GM10248 (cell line): Measurements from ENCODE around the gene GNLY.

ENCODE experiments used
- CTCF ChIA-PET: fragments of 300-600 bp; sonication (Branson Sonifier 250); formaldehyde crosslinking; extraction: SDS; loops from one replicate; lab custom pipeline; 2021; ENCODE audit warnings: antibody characterized with exemption; lab: Yijun Ruan, JAX
- POLR2A ChIA-PET: fragments of 350-650 bp; sonication (Branson Sonifier 250); formaldehyde crosslinking; extraction: SDS; loops from one replicate; lab custom pipeline; 2020; ENCODE audit warnings: antibody characterized with exemption; lab: Yijun Ruan, JAX
- DNase-seq: peaks from one replicate; pipeline ENCODE4 v3.0.0; 2012; ENCODE audit errors: extremely low spot score
- CTCF ChIP-seq: IDR thresholded peaks from 2 replicates; pipeline ENCODE4 v1.5.1; 2012; ENCODE audit warnings: mild to moderate bottlenecking, low read depth; ENCODE audit errors: extremely low read depth, missing control alignments, control extremely low read depth

Gene GNLY

GRCh38 chr2:85663594-85664565 is 30.3 kb upstream of the GNLY start:
- ChIA-PET CTCF (interaction anchor here (1.1 to 3.1 kb wide), 7 partner anchors 12 to 150 kb away, joined by 3 to 14 read pairs (median 4); no protein-coding TSS in a partner anchor), POLR2A (no interaction called here)
- TF ChIP-seq CTCF: no peak
- DNase-seq: no peak

GRCh38 chr2:85665264-85665937 is 28.8 kb upstream of the GNLY start:
- CTCF ChIA-PET: interaction anchor here (1.6 to 3.1 kb wide), 4 partner anchors 13 to 44 kb away, joined by 4 to 14 read pairs (median 8); no protein-coding TSS in a partner anchor
- no peak for TF ChIP-seq CTCF
- POLR2A ChIA-PET: no interaction called here
- DNase-seq: no peak

GRCh38 chr2:85666016-85666415 is 28.1 kb upstream of the GNLY start:
- ChIA-PET CTCF (interaction anchor here (3.1 kb wide), 1 partner anchor 13 kb away, joined by 11 read pairs; no protein-coding TSS in a partner anchor), POLR2A (no interaction called here)
- TF ChIP-seq CTCF: no peak
- DNase-seq: no peak

- no peak for DNase-seq
- TF ChIP-seq CTCF: no peak
- POLR2A ChIA-PET: no interaction called here
- CTCF ChIA-PET: interaction anchor here (0.8 to 1.0 kb wide), 2 partner anchors 12 to 39 kb away, joined by 5 to 7 read pairs; no protein-coding TSS in a partner anchor
Observed at GRCh38 chr2:85666435-85667316, 27.5 kb upstream of the GNLY start.

GRCh38 chr2:85667561-85668008 is 26.6 kb upstream of the GNLY start:
- POLR2A ChIA-PET: no interaction called here

More at GRCh38 chr2:85667561-85668008, 26.6 kb upstream of the GNLY start:
- no peak for DNase-seq
- CTCF ChIA-PET: interaction anchor here (1.2 to 1.5 kb wide), 3 partner anchors 11 to 146 kb away, joined by 3 to 4 read pairs (median 4); no protein-coding TSS in a partner anchor
- no peak for TF ChIP-seq CTCF
